Cardiac fibroblast (primary cell): ENCODE results near the gene FOXA3.

ENCODE experiments used
- DNase-seq, 2 donors: peaks; one replicate each; pipeline versions ENCODE4 v3.0.0 to v3.0.0-alpha.2; 2010; ENCODE audit warnings: low read depth in 2 of 2
- H3K4me3 ChIP-seq, 2 donors: replicated peaks in 1 of 2; 1 replicate in 1 of 2; 2 replicates in 1 of 2; pipeline ENCODE4 v1.5.1; 2011; ENCODE audit warnings: low read depth in 2 of 2, low read length in 2 of 2, mild to moderate bottlenecking in 2 of 2, moderate library complexity in 1 of 2
- CTCF ChIP-seq: IDR thresholded peaks from one replicate; pipeline ENCODE4 v1.5.1; 2011; ENCODE audit warnings: low read depth, mild to moderate bottlenecking, low read length, inconsistent platforms

FOXA3 gene

GRCh38 chr19:45852145-45852750 lies 11.9 kb upstream of the FOXA3 start:
- DNase-seq = peak in 1 of 2 donors; percentile 15
- TF ChIP-seq CTCF = no peak
- H3K4me3 ChIP-seq = no peak overlapping the region

- H3K4me3 ChIP-seq = no peak overlapping the region
- no peak for TF ChIP-seq CTCF
- DNase-seq = no peak
Observed at GRCh38 chr19:45852983-45853382, 11.1 kb upstream of the FOXA3 start.

- no peak overlapping the region for H3K4me3 ChIP-seq
- DNase-seq = no peak
- TF ChIP-seq CTCF = no peak
Observed at GRCh38 chr19:45854167-45854778, 9.9 kb upstream of the FOXA3 start.

- DNase-seq = no peak
- no peak overlapping the region for H3K4me3 ChIP-seq
- TF ChIP-seq CTCF = no peak
Observed at GRCh38 chr19:45860359-45861259, 3.5 kb upstream of the FOXA3 start.

GRCh38 chr19:45862271-45862563 lies 1.9 kb upstream of the FOXA3 start:
- DNase-seq = no peak
- no peak for TF ChIP-seq CTCF
- H3K4me3 ChIP-seq = peak overlapping the region; percentile 95 to 100

GRCh38 chr19:45862564-45863334 lies 1.4 kb upstream of the FOXA3 start, which contains the start of gene SYMPK:
Gene SYMPK, minus strand, starts transcription at chr19:45863147. Its CDS starts 8,652 bp downstream, at chr19:45854495.
- DNase-seq = peak; percentile 98 to 99
- H3K4me3 ChIP-seq = peak within 1 kb of the TSS; percentile 95 to 100
- TF ChIP-seq CTCF = no peak
